ENCODE results near the gene KAZN.

KAZN gene

GRCh38 chr1:14694589-14694988 lies 96.1 kb downstream of the KAZN start:
- peaks cover 12% of the 10 kb centered on the region for H3K27me3 Mint-ChIP-seq
- ATAC-seq (ENCODE audit: low read depth) (no peak), DNase-seq (ENCODE audit: low spot score in 2 of 2) (no peak)
- no peaks in the 10 kb centered on the region for H3K4me1 Mint-ChIP-seq
- no peaks in the 10 kb centered on the region for H3K9me3 Mint-ChIP-seq
- no peak overlapping the region for H3K27ac Mint-ChIP-seq
- no peak overlapping the region for H3K4me3 Mint-ChIP-seq
- no peaks in the 10 kb centered on the region for H3K36me3 Mint-ChIP-seq

GRCh38 chr1:14696761-14697160 lies 98.3 kb downstream of the KAZN start:
- peaks cover under 1% of the 10 kb centered on the region for H3K9me3 Mint-ChIP-seq
- no peak overlapping the region for H3K27ac Mint-ChIP-seq
- DNase-seq (ENCODE audit: low spot score in 2 of 2) = no peak
- peaks cover 13% of the 10 kb centered on the region for H3K27me3 Mint-ChIP-seq
- H3K36me3 Mint-ChIP-seq = no peaks in the 10 kb centered on the region
- no peak for ATAC-seq (ENCODE audit: low read depth)
- no peak overlapping the region for H3K4me3 Mint-ChIP-seq
- H3K4me1 Mint-ChIP-seq = no peaks in the 10 kb centered on the region

DNA sequence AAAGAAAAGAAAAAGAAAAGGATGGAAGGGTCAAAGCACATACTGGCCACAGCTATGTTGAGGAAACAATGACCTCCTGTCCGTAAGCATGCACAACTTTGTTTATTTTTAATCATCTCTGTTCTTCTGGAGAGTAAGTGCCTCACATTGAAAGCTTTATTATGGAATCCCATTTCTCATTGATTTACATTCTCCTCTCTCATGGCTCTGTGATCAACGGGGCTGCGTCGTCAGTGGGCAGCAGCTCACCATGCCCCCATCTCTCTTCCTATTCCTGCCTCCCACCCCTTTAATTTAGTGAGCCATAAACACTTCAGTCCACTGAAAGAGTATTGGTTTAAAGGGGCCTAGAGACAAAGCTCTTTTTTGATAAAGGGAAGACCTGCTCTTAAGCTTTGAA lies 98.9 kb downstream of the KAZN start:
- Mint-ChIP-seq H3K36me3 (no peaks in the 10 kb centered on the region), H3K27me3 (peaks cover 12% of the 10 kb centered on the region), H3K4me1 (no peaks in the 10 kb centered on the region), H3K4me3 (no peak overlapping the region), H3K27ac (no peak overlapping the region), H3K9me3 (peaks cover 2% of the 10 kb centered on the region)
- no peak for ATAC-seq (ENCODE audit: low read depth)
- DNase-seq (ENCODE audit: low spot score in 2 of 2) = no peak

- H3K27ac Mint-ChIP-seq = no peak overlapping the region
- no peaks in the 10 kb centered on the region for H3K4me1 Mint-ChIP-seq
- H3K9me3 Mint-ChIP-seq = peaks cover 2% of the 10 kb centered on the region
- ATAC-seq (ENCODE audit: low read depth) (no peak), DNase-seq (ENCODE audit: low spot score in 2 of 2) (no peak)
- H3K4me3 Mint-ChIP-seq = no peak overlapping the region
- H3K27me3 Mint-ChIP-seq = peaks cover 9% of the 10 kb centered on the region
- H3K36me3 Mint-ChIP-seq = no peaks in the 10 kb centered on the region
Observed at GRCh38 chr1:14698314-14698713, 99.8 kb downstream of the KAZN start.

DNA sequence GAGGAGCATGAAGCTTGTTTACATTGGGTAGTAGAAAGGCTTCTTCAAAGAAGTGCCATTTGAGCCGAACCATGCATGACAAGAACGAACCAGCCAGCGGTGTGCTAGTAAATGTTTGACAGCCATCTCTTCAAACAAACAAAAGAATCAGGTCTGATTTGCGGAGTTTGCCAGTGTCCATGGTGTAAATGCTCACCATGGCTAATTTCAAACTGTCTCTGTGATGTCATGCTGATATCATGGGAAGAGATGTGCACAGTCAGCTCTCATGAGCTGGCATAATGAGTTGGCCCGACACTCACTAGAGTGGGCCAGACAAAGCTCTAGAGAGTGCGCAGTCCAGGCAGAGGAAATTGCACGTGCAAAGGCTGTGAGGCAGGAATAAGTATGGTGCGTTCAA lies 101.1 kb downstream of the KAZN start:
- Mint-ChIP-seq H3K4me1 (no peaks in the 10 kb centered on the region), H3K27me3 (peaks cover 9% of the 10 kb centered on the region), H3K36me3 (no peaks in the 10 kb centered on the region), H3K27ac (no peak overlapping the region), H3K9me3 (peaks cover 2% of the 10 kb centered on the region), H3K4me3 (no peak overlapping the region)
- DNase-seq (ENCODE audit: low spot score in 2 of 2) (no peak), ATAC-seq (ENCODE audit: low read depth) (no peak)

- H3K27ac Mint-ChIP-seq = no peak overlapping the region
- DNase-seq (ENCODE audit: low spot score in 2 of 2) = no peak
- H3K9me3 Mint-ChIP-seq = peaks cover 5% of the 10 kb centered on the region
- H3K36me3 Mint-ChIP-seq = no peaks in the 10 kb centered on the region
- ATAC-seq (ENCODE audit: low read depth) = no peak
- H3K27me3 Mint-ChIP-seq = peaks cover 3% of the 10 kb centered on the region
- H3K4me1 Mint-ChIP-seq = no peaks in the 10 kb centered on the region
- no peak overlapping the region for H3K4me3 Mint-ChIP-seq
Observed at GRCh38 chr1:14704846-14705245, 106.4 kb downstream of the KAZN start.

DNA sequence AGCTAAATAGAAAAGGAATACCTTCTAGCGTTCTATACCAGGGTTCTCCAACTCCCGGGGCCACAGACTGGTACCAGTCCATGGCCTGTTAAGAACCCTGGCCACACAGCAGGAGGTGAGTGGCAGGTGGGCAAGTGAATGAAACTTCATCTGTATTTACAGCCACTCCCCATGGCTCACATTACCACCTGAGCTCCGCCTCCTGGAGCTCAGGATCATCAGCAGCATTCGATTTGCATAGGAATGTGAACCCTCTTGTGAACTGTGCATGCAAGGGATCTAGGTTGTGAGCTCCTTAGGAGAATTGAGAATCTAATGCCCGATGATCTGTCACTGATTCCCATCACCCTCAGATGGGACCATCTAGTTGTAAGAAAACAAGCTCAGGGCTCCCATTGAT lies 107.3 kb downstream of the KAZN start:
- H3K9me3 Mint-ChIP-seq = peaks cover 8% of the 10 kb centered on the region
- H3K36me3 Mint-ChIP-seq = no peaks in the 10 kb centered on the region
- ATAC-seq (ENCODE audit: low read depth) (no peak), DNase-seq (ENCODE audit: low spot score in 2 of 2) (no peak)
- no peak overlapping the region for H3K4me3 Mint-ChIP-seq
- no peaks in the 10 kb centered on the region for H3K4me1 Mint-ChIP-seq
- no peak overlapping the region for H3K27ac Mint-ChIP-seq
- H3K27me3 Mint-ChIP-seq = peaks cover 3% of the 10 kb centered on the region

- Mint-ChIP-seq H3K4me1 (no peaks in the 10 kb centered on the region), H3K27me3 (peaks cover 3% of the 10 kb centered on the region), H3K36me3 (no peaks in the 10 kb centered on the region), H3K4me3 (no peak overlapping the region), H3K9me3 (peaks cover 8% of the 10 kb centered on the region), H3K27ac (no peak overlapping the region)
- DNase-seq (ENCODE audit: low spot score in 2 of 2) (no peak), ATAC-seq (ENCODE audit: low read depth) (no peak)
Observed at GRCh38 chr1:14706631-14707030, 108.1 kb downstream of the KAZN start.

GRCh38 chr1:14707531-14708445 lies 109.3 kb downstream of the KAZN start:
- Mint-ChIP-seq H3K4me1 (no peaks in the 10 kb centered on the region), H3K36me3 (no peaks in the 10 kb centered on the region), H3K27me3 (peaks cover 7% of the 10 kb centered on the region), H3K9me3 (peaks cover 7% of the 10 kb centered on the region), H3K27ac (no peak overlapping the region), H3K4me3 (no peak overlapping the region)
- DNase-seq (ENCODE audit: low spot score in 2 of 2) (no peak), ATAC-seq (ENCODE audit: low read depth) (no peak)

DNA sequence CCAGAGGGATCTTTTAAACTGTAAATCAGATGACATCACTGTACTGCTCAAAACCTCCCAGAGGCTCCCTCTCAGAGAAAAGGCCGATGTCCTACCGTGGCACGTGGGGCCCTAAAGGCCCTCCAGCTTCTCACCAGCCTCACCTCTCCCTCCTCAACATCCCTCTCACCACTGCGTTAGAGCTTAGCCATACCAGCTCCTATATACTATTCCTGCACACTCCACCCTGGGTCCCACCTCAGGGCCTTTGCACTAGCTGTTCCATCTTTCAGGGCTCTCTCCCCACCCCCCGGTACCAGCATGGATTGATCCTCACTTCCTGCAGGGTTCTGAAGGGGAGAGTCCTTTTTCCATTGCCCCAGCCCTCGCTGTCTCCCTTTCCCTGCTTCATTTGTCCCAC lies 111.8 kb downstream of the KAZN start:
- Mint-ChIP-seq H3K27ac (no peak overlapping the region), H3K9me3 (peaks cover 7% of the 10 kb centered on the region), H3K27me3 (peaks cover 5% of the 10 kb centered on the region), H3K4me3 (no peak overlapping the region), H3K4me1 (no peaks in the 10 kb centered on the region), H3K36me3 (no peaks in the 10 kb centered on the region)
- no peak for DNase-seq (ENCODE audit: low spot score in 2 of 2)
- no peak for ATAC-seq (ENCODE audit: low read depth)

DNA sequence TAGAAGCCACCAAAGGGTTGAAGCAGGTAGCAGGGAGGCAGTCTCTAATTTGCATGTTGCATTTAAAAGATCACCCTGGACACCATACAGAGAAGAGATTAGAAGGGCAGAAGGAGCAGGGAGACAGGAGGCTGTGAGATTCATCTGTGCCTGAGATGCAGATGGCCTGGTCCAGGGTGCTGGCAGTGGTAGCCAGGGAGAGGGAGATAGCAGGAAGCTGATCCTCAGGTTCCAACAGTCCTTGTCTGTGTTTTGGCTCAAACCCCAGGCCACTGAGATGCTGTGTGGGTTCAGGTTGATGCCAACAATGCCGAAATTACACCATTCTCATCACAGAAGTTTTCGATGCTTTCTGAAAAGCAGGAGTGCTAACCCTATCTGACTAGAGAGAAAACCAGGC lies 113.7 kb downstream of the KAZN start:
- H3K27me3 Mint-ChIP-seq = peaks cover 3% of the 10 kb centered on the region
- DNase-seq (ENCODE audit: low spot score in 2 of 2) (no peak), ATAC-seq (ENCODE audit: low read depth) (no peak)
- H3K9me3 Mint-ChIP-seq = peaks cover 5% of the 10 kb centered on the region
- no peak overlapping the region for H3K27ac Mint-ChIP-seq
- H3K4me3 Mint-ChIP-seq = no peak overlapping the region
- no peaks in the 10 kb centered on the region for H3K4me1 Mint-ChIP-seq
- no peaks in the 10 kb centered on the region for H3K36me3 Mint-ChIP-seq

DNA sequence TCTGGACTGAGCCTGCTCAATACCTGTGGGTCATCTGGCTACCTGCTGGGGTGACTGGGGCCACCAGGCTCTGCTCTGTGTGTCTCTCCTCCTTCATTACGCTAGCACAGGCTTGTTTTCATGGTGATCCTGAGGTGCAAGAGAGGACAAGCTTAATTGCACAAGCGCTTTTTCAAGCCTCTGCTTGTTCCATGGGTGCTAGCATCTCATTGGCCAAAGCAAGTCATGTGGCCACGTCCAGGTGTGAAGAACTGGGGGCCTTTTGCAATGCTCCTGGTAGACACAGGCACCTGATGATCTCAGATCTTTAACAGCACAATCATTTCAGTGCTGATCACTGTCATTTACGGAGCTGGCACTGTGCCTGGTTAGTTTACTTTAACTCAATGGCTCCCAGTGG lies 114.6 kb downstream of the KAZN start:
- Mint-ChIP-seq H3K4me1 (no peaks in the 10 kb centered on the region), H3K4me3 (no peak overlapping the region), H3K27me3 (peaks cover 3% of the 10 kb centered on the region), H3K27ac (no peak overlapping the region), H3K36me3 (no peaks in the 10 kb centered on the region), H3K9me3 (peaks cover 3% of the 10 kb centered on the region)
- DNase-seq (ENCODE audit: low spot score in 2 of 2) (no peak), ATAC-seq (ENCODE audit: low read depth) (no peak)

DNA sequence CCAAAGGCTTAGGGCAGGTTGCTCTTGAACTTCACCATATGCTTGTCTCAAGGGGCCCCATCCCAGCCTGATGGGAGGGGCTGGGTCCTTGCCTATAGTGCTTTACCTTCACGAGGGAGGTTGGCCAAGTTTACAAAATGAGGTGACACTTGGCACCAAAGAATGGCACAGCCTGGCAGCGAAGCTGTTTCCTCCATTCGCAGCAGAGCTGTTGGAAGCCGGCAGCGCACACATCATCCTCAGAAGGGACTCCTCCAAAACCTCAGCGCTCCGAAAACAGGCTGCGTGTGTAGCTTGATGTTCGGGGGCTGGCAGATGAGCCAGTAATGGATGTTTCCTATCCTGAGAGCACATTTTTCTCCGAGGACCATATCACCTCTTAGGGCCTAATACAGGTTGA lies 116.8 kb downstream of the KAZN start:
- Mint-ChIP-seq H3K9me3 (peaks cover 4% of the 10 kb centered on the region), H3K27me3 (peaks cover 5% of the 10 kb centered on the region), H3K4me3 (no peak overlapping the region), H3K4me1 (no peaks in the 10 kb centered on the region), H3K36me3 (peaks cover 2% of the 10 kb centered on the region), H3K27ac (no peak overlapping the region)
- ATAC-seq (ENCODE audit: low read depth) = no peak
- DNase-seq (ENCODE audit: low spot score in 2 of 2) = no peak

- no peak for ATAC-seq (ENCODE audit: low read depth)
- Mint-ChIP-seq H3K36me3 (peaks cover 2% of the 10 kb centered on the region), H3K27me3 (peaks cover 7% of the 10 kb centered on the region), H3K27ac (no peak overlapping the region), H3K4me1 (no peaks in the 10 kb centered on the region), H3K9me3 (peaks cover 5% of the 10 kb centered on the region), H3K4me3 (no peak overlapping the region)
- no peak for DNase-seq (ENCODE audit: low spot score in 2 of 2)
Observed at GRCh38 chr1:14715802-14716201, 117.3 kb downstream of the KAZN start.

- no peaks in the 10 kb centered on the region for H3K4me1 Mint-ChIP-seq
- no peak for ATAC-seq (ENCODE audit: low read depth)
Observed at GRCh38 chr1:14716474-14716873, 118.0 kb downstream of the KAZN start.

More at GRCh38 chr1:14716474-14716873, 118.0 kb downstream of the KAZN start:
- H3K27me3 Mint-ChIP-seq = peaks cover 7% of the 10 kb centered on the region
- H3K36me3 Mint-ChIP-seq = peaks cover 2% of the 10 kb centered on the region
- H3K4me3 Mint-ChIP-seq = no peak overlapping the region
- no peak for DNase-seq (ENCODE audit: low spot score in 2 of 2)
- peaks cover 5% of the 10 kb centered on the region for H3K9me3 Mint-ChIP-seq
- no peak overlapping the region for H3K27ac Mint-ChIP-seq

Measured in memory B cell (primary cell).